Sigmoid colon (tissue), 7 donors: ENCODE results near the gene ZSCAN18. TPM values are rescaled to one million over a fixed set of nuclear protein-coding genes. Genes with fewer than 3 reads are reported as not detected.

ENCODE experiments used
- DNase-seq: peaks from one replicate; pipeline ENCODE4 v3.0.0-alpha.2; 2019
- H3K27ac ChIP-seq, 4 donors: fragments of 200-600 bp; sonication (generic); one replicate each; pipeline ENCODE4 v1.5.1; 2016 to 2019; ENCODE audit warnings: mild to moderate bottlenecking in 1 of 4
- H3K27me3 ChIP-seq, 3 donors: fragments of 200-600 bp; sonication (generic); one replicate each; pipeline ENCODE4 v1.5.1; 2019; ENCODE audit warnings: mild to moderate bottlenecking in 1 of 3
- H3K36me3 ChIP-seq, 4 donors: fragments of 200-600 bp; sonication (generic); one replicate each; pipeline ENCODE4 v1.5.1; 2016 to 2019
- H3K4me1 ChIP-seq, 4 donors: fragments of 200-600 bp; sonication (generic); one replicate each; pipeline ENCODE4 v1.5.1; 2017 to 2019
- H3K4me3 ChIP-seq, 4 donors: fragments of 200-600 bp; sonication (generic); one replicate each; pipeline ENCODE4 v1.5.1; 2017 to 2019; ENCODE audit warnings: mild to moderate bottlenecking in 2 of 4, moderate library complexity in 1 of 4
- H3K9me3 ChIP-seq, 4 donors: fragments of 200-600 bp in 3 of 4; sonication (generic) in 3 of 4; one replicate each; pipeline versions ENCODE4 v1.5.1 to v1.6.1; 2013 to 2019
- CTCF ChIP-seq, 4 experiments: fragments of 450-650 bp in 3 of 4; fragments of 200-600 bp in 1 of 4; IDR thresholded peaks; one replicate each; pipeline ENCODE4 v1.5.1; 2016 to 2019; ENCODE audit warnings: antibody characterized with exemption in 4 of 4, mild to moderate bottlenecking in 3 of 4, moderate library complexity in 2 of 4
- EP300 ChIP-seq, 4 donors: sonication (generic); formaldehyde crosslinking; IDR thresholded peaks; one replicate each; pipeline ENCODE4 v1.6.1; 2017; ENCODE audit warnings: antibody characterized with exemption in 4 of 4
- POLR2A ChIP-seq, 2 donors: fragments of 450-650 bp; IDR thresholded peaks; one replicate each; pipeline ENCODE4 v1.6.1; 2016; ENCODE audit warnings: antibody characterized with exemption in 2 of 2, mild to moderate bottlenecking in 2 of 2, moderate library complexity in 2 of 2
- POLR2AphosphoS5 ChIP-seq, 4 donors: sonication (generic); formaldehyde crosslinking; IDR thresholded peaks; one replicate each; pipeline ENCODE4 v1.6.1; 2017; ENCODE audit warnings: antibody characterized with exemption in 4 of 4
- WGBS, 2 donors: extraction: QIAGEN DNeasy Blood & Tissue Kit; methylation state at CpG; one replicate each; pipeline ENCODE4 v1.1.7; 2013; 5-methylcytosine and 5-hydroxymethylcytosine counted together
- intact Hi-C: fragments of 100-400 bp; cut with DNase I; formaldehyde crosslinking; loops from one replicate; pipeline ENCODE4 v1.15.1; 2023
- polyA plus RNA-seq, 3 donors: library from polyadenylated mRNA; stranded (reverse); fragments of 200-250 nt; gene quantifications; one replicate each; pipeline ENCODE4 v1.2.3, GENCODE V29; 2013
- total RNA-seq, 4 donors: library from RNA; depleted of rRNA; stranded (reverse); fragments of >200 nt; gene quantifications; one replicate each; pipeline ENCODE4 v1.1.0, GENCODE V29; 2016
- donor health status: healthy with polysubstance abuse.
- donor health status: Bipolar disorder and iron deficiency.
- donor health status: healthy.

The ZSCAN18 gene
- total and polyA plus RNA-seq, 7 donors, result 5.8 to 85.3 (median 64.7) TPM

- Histone ChIP-seq H3K4me1 (peaks cover 0 to 4% (median 0%) of the 10 kb centered on the region in 4 donors), H3K27ac (no peak overlapping the region), H3K9me3 (peaks cover 7 to 21% (median 14%) of the 10 kb centered on the region in 4 donors), H3K27me3 (peaks cover 13 to 50% (median 31%) of the 10 kb centered on the region in 3 donors), H3K4me3 (no peak overlapping the region), H3K36me3 (no peaks in the 10 kb centered on the region)
- no peak for DNase-seq
- TF ChIP-seq POLR2A (IDR thresholded peaks at IDR 0.05) (no peak), POLR2AphosphoS5 (IDR thresholded peaks at IDR 0.05) (no peak), EP300 (IDR thresholded peaks at IDR 0.05) (no peak), CTCF (IDR thresholded peaks at IDR 0.05) (no peak)
- WGBS, 2 donors, result 40 to 42% methylated on average over 44 of the region's 44 CpGs
- intact Hi-C loops, result no loop called here
Measured at GRCh38 chr19:58037927-58038687, 59.9 kb downstream of the ZSCAN18 start.

GRCh38 chr19:58035863-58036262, 62.2 kb downstream of the ZSCAN18 start:
- TF ChIP-seq POLR2A (IDR thresholded peaks at IDR 0.05), result no peak
- TF ChIP-seq POLR2AphosphoS5 (IDR thresholded peaks at IDR 0.05), result no peak
- no peak for TF ChIP-seq EP300 (IDR thresholded peaks at IDR 0.05)
- no peak for TF ChIP-seq CTCF (IDR thresholded peaks at IDR 0.05)
- Histone ChIP-seq H3K4me3 (no peak overlapping the region), H3K27me3 (peaks cover 13 to 57% (median 32%) of the 10 kb centered on the region in 3 donors), H3K27ac (no peak overlapping the region), H3K9me3 (peaks cover 3 to 12% (median 4%) of the 10 kb centered on the region in 4 donors), H3K36me3 (no peaks in the 10 kb centered on the region), H3K4me1 (peaks cover 0 to 4% (median 0%) of the 10 kb centered on the region in 4 donors)
- intact Hi-C loops, result no loop called here
- 74% methylated on average over 8 of the region's 8 CpGs for WGBS, 2 donors
- no peak for DNase-seq

GRCh38 chr19:58034477-58034793, 63.6 kb downstream of the ZSCAN18 start:
- H3K4me1 ChIP-seq, result peaks cover 0 to 4% (median 0%) of the 10 kb centered on the region in 4 donors
- peak overlapping the region in 3 of 4 donors; percentile 46 to 59 (median 52) for H3K4me3 ChIP-seq
- no peak for DNase-seq
- H3K27ac ChIP-seq, result peak overlapping the region in 2 of 4 donors; percentile 56 to 65
- intact Hi-C loops, result no loop called here
- 9 to 31% methylated on average over 20 of the region's 20 CpGs for WGBS, 2 donors
- H3K27me3 ChIP-seq, result peaks cover 13 to 57% (median 32%) of the 10 kb centered on the region in 3 donors
- H3K36me3 ChIP-seq, result no peaks in the 10 kb centered on the region
- TF ChIP-seq EP300 (IDR thresholded peaks at IDR 0.05) (no peak), CTCF (IDR thresholded peaks at IDR 0.05) (no peak), POLR2A (IDR thresholded peaks at IDR 0.05) (no peak), POLR2AphosphoS5 (IDR thresholded peaks at IDR 0.05) (no peak)
- peaks cover 0 to 12% (median 4%) of the 10 kb centered on the region in 4 donors for H3K9me3 ChIP-seq

Other genes starting within 250 kb of the ZSCAN18 start
- 10 to 100 TPM; 22.8 to 39.0 (median 33.1) TPM for gene ZNF587, start 248.4 kb downstream of the ZSCAN18 start, total RNA-seq
- gene ZNF587, start 248.4 kb downstream of the ZSCAN18 start, polyA plus RNA-seq, result 10 to 100 TPM in 1 of 3 donors, 1 to 10 TPM in 2; 4.2 to 26.8 (median 4.2) TPM
- 10 to 100 TPM in 1 of 4 donors, 1 to 10 TPM in 3; 8.2 to 13.3 (median 9.0) TPM for gene ZNF814, start 209.2 kb downstream of the ZSCAN18 start, total RNA-seq
- 1 to 10 TPM; 4.2 to 9.7 (median 9.2) TPM for gene ZNF814, start 209.2 kb downstream of the ZSCAN18 start, polyA plus RNA-seq
- 10 to 100 TPM in 3 of 4 donors, 1 to 10 TPM in 1; 9.4 to 13.7 (median 12.5) TPM for gene ZNF417, start 181.6 kb downstream of the ZSCAN18 start, total RNA-seq
- 1 to 10 TPM; 1.2 to 5.6 (median 2.1) TPM for gene ZNF417, start 181.6 kb downstream of the ZSCAN18 start, polyA plus RNA-seq
- 10 to 100 TPM in 3 of 4 donors, 1 to 10 TPM in 1; 8.3 to 12.5 (median 10.8) TPM for gene ZNF418, start 162.8 kb downstream of the ZSCAN18 start, total RNA-seq
- gene ZNF418, start 162.8 kb downstream of the ZSCAN18 start, polyA plus RNA-seq, result 1 to 10 TPM in 1 of 3 donors, under 1 TPM in 1, not detected in 1; 0.60 to 2.7 TPM
- gene ZNF256, start 150.5 kb downstream of the ZSCAN18 start, total RNA-seq, result 1 to 10 TPM; 2.8 to 4.8 (median 3.8) TPM
- 1 to 10 TPM in 2 of 3 donors, under 1 TPM in 1; 0.69 to 3.2 (median 2.4) TPM for gene ZNF256, start 150.5 kb downstream of the ZSCAN18 start, polyA plus RNA-seq
- 1 to 10 TPM in 2 of 4 donors, under 1 TPM in 2; 0.66 to 1.5 (median 0.95) TPM for gene C19orf18, start 123.7 kb downstream of the ZSCAN18 start, total RNA-seq
- gene C19orf18, start 123.7 kb downstream of the ZSCAN18 start, polyA plus RNA-seq, result under 1 TPM in 1 of 3 donors, not detected in 2; 0.90 TPM
- 10 to 100 TPM in 3 of 4 donors, 1 to 10 TPM in 1; 9.8 to 32.1 (median 19.0) TPM for gene ZNF606, start 95.4 kb downstream of the ZSCAN18 start, total RNA-seq
- 1 to 10 TPM; 1.8 to 9.5 (median 3.6) TPM for gene ZNF606, start 95.4 kb downstream of the ZSCAN18 start, polyA plus RNA-seq
- not detected for gene ZSCAN1, start 64.2 kb downstream of the ZSCAN18 start, total RNA-seq
- gene ZSCAN1, start 64.2 kb downstream of the ZSCAN18 start, polyA plus RNA-seq, result under 1 TPM in 1 of 3 donors, not detected in 2; 0.10 TPM
- gene ZNF135, start 38.9 kb downstream of the ZSCAN18 start, total RNA-seq, result 10 to 100 TPM in 1 of 4 donors, 1 to 10 TPM in 3; 6.1 to 10.0 (median 7.4) TPM
- gene ZNF135, start 38.9 kb downstream of the ZSCAN18 start, polyA plus RNA-seq, result 1 to 10 TPM in 1 of 3 donors, under 1 TPM in 2; 0.46 to 2.8 (median 0.60) TPM
- 10 to 100 TPM in 1 of 4 donors, 1 to 10 TPM in 3; 8.2 to 10.2 (median 8.3) TPM for gene ZNF329, start 52.6 kb upstream of the ZSCAN18 start, total RNA-seq
- 1 to 10 TPM; 1.6 to 3.9 (median 2.4) TPM for gene ZNF329, start 52.6 kb upstream of the ZSCAN18 start, polyA plus RNA-seq
- 10 to 100 TPM; 18.3 to 26.7 (median 22.6) TPM for gene ZNF274, start 84.8 kb upstream of the ZSCAN18 start, total RNA-seq
- gene ZNF274, start 84.8 kb upstream of the ZSCAN18 start, polyA plus RNA-seq, result 10 to 100 TPM in 1 of 3 donors, 1 to 10 TPM in 2; 7.8 to 19.6 (median 9.2) TPM
- gene ZNF544, start 130.7 kb upstream of the ZSCAN18 start, total RNA-seq, result 10 to 100 TPM; 25.8 to 45.1 (median 34.8) TPM
- 10 to 100 TPM; 16.4 to 28.6 (median 20.4) TPM for gene ZNF544, start 130.7 kb upstream of the ZSCAN18 start, polyA plus RNA-seq
- gene ZNF8, start 180.7 kb upstream of the ZSCAN18 start, total RNA-seq, result 1 to 10 TPM; 4.9 to 8.6 (median 6.5) TPM
- 1 to 10 TPM in 1 of 3 donors, under 1 TPM in 2; 0.60 to 2.0 (median 0.92) TPM for gene ZNF8, start 180.7 kb upstream of the ZSCAN18 start, polyA plus RNA-seq
- 10 to 100 TPM; 41.7 to 49.4 (median 44.0) TPM for gene ERVK3-1, start 207.1 kb upstream of the ZSCAN18 start, total RNA-seq
- 10 to 100 TPM; 23.6 to 35.0 (median 27.6) TPM for gene ERVK3-1, start 207.1 kb upstream of the ZSCAN18 start, polyA plus RNA-seq
- gene ZSCAN22, start 228.8 kb upstream of the ZSCAN18 start, total RNA-seq, result 1 to 10 TPM; 1.4 to 3.6 (median 2.2) TPM
- gene ZSCAN22, start 228.8 kb upstream of the ZSCAN18 start, polyA plus RNA-seq, result 1 to 10 TPM in 1 of 3 donors, under 1 TPM in 2; 0.60 to 1.3 (median 0.69) TPM